ENCODE results near the gene TPM3.
"Not testable (repeated sequence)": the region's sequence is repeated elsewhere in the genome, so short reads cannot be mapped to it uniquely, and the experiment has no call there.

The TPM3 gene

GRCh38 chr1:154191990-154192461 is at the start of gene TPM3:
Gene TPM3 (minus strand): TSS chr1:154192100. CDS start chr1:154192018, 82 bp downstream.
- DNase-seq, result no peak

GRCh38 chr1:154240294-154240833 is 48.5 kb upstream of the TPM3 start:
- no peak for DNase-seq

GRCh38 chr1:154239491-154239890 is 47.6 kb upstream of the TPM3 start:
- DNase-seq, result no peak

GRCh38 chr1:154237880-154238506 is 46.1 kb upstream of the TPM3 start:
- no peak for DNase-seq

- no peak for DNase-seq
These were observed 45.5 kb upstream of the TPM3 start for GRCh38 chr1:154237435-154237834.

GRCh38 chr1:154236855-154237254 is 45.0 kb upstream of the TPM3 start:
- DNase-seq, result no peak

GRCh38 chr1:154233127-154233526 is 41.2 kb upstream of the TPM3 start:
- not testable (repeated sequence) for DNase-seq

GRCh38 chr1:154231112-154231511 is 39.2 kb upstream of the TPM3 start:
- not testable (repeated sequence) for DNase-seq

GRCh38 chr1:154225370-154225769 is 33.5 kb upstream of the TPM3 start:
- DNase-seq, result no peak

GRCh38 chr1:154223621-154224020 is 31.7 kb upstream of the TPM3 start:
- DNase-seq, result no peak

GRCh38 chr1:154222918-154223317 is 31.0 kb upstream of the TPM3 start:
- no peak for DNase-seq

GRCh38 chr1:154222518-154222917 is 30.6 kb upstream of the TPM3 start:
- DNase-seq, result no peak

- DNase-seq, result peak; percentile 19
These were observed 29.5 kb upstream of the TPM3 start for GRCh38 chr1:154221278-154222001.

GRCh38 chr1:154220970-154221277 is 29.0 kb upstream of the TPM3 start:
- no peak for DNase-seq

- peak; percentile 99 for DNase-seq
These were observed 28.4 kb upstream of the TPM3 start, which contains the start of gene UBAP2L for GRCh38 chr1:154220071-154220969. Gene UBAP2L (plus strand): TSS chr1:154220955. CDS start chr1:154225124, 4,169 bp downstream.

- DNase-seq, result no peak
These were observed 27.6 kb upstream of the TPM3 start for GRCh38 chr1:154219541-154219940.

GRCh38 chr1:154218545-154218944 is 26.6 kb upstream of the TPM3 start:
- no peak for DNase-seq

- DNase-seq, result no peak
These were observed 21.4 kb upstream of the TPM3 start for GRCh38 chr1:154213274-154213673.

GRCh38 chr1:154212083-154212482 is 20.2 kb upstream of the TPM3 start:
- no peak for DNase-seq

GRCh38 chr1:154208677-154209388 is 16.9 kb upstream of the TPM3 start:
- DNase-seq, result no peak

GRCh38 chr1:154207262-154207661 is 15.4 kb upstream of the TPM3 start:
- no peak for DNase-seq

GRCh38 chr1:154206196-154206595 is 14.3 kb upstream of the TPM3 start, which contains the start of gene CFAP141:
Gene CFAP141 (minus strand): TSS chr1:154206333. CDS start chr1:154206307, 26 bp downstream.
- DNase-seq, result no peak

All from COR-L47 (cell line).